Naive B cell (primary cell): ENCODE data around the gene MRNIP. TPM values are rescaled to one million over a fixed set of nuclear protein-coding genes. Genes with fewer than 3 reads are reported as not detected.

Source experiments
- ATAC-seq, 2 donors: fragments of 150-1000 bp; cut with Tn5 transposase; 2 replicates each; pipeline ENCODE4 v1.10.0; 2021; ENCODE audit warnings: low read depth in 2 of 2, mild to moderate bottlenecking in 2 of 2, moderate library complexity in 2 of 2
- DNase-seq: peaks from one replicate; pipeline ENCODE4 v3.0.0; 2022
- H3K27ac Mint-ChIP-seq, 6 donors: one replicate each; pipeline ENCODE4 v1.8.0; 2020 to 2022; ENCODE audit warnings: mild to moderate bottlenecking in 6 of 6, mixed read lengths in 6 of 6, moderate library complexity in 5 of 6, inconsistent platforms in 2 of 6
- H3K27me3 Mint-ChIP-seq, 3 donors: one replicate each; pipeline ENCODE4 v1.8.0; 2021 to 2022; ENCODE audit warnings: mixed read lengths in 3 of 3, mild to moderate bottlenecking in 1 of 3
- H3K36me3 Mint-ChIP-seq, 2 donors: one replicate each; pipeline ENCODE4 v1.8.0; 2020 to 2022; ENCODE audit warnings: mixed read lengths in 2 of 2, inconsistent platforms in 1 of 2, mild to moderate bottlenecking in 1 of 2
- H3K4me1 Mint-ChIP-seq, 3 donors: one replicate each; pipeline ENCODE4 v1.8.0; 2020 to 2022; ENCODE audit warnings: mixed read lengths in 3 of 3, inconsistent platforms in 1 of 3, mild to moderate bottlenecking in 1 of 3, moderate library complexity in 1 of 3
- H3K4me3 Mint-ChIP-seq, 8 donors: one replicate each; pipeline ENCODE4 v1.8.0; 2020 to 2022; ENCODE audit warnings: mild to moderate bottlenecking in 8 of 8, mixed read lengths in 8 of 8, moderate library complexity in 8 of 8, inconsistent platforms in 2 of 8
- H3K9me3 Mint-ChIP-seq, 7 donors: one replicate each; pipeline ENCODE4 v1.8.0; 2020 to 2022; ENCODE audit warnings: mixed read lengths in 7 of 7, mild to moderate bottlenecking in 5 of 7, inconsistent platforms in 2 of 7, moderate library complexity in 1 of 7
- polyA plus RNA-seq, 6 donors: library from polyadenylated mRNA; unstranded; fragments of 300-500 nt; fragmentation: Illumina TruSeq; gene quantifications; one replicate each; pipeline ENCODE4 v1.2.3, GENCODE V29; 2021; ENCODE audit warnings: low read depth in 6 of 6

Gene MRNIP
- polyA plus RNA-seq, 6 donors from 2014 or later, result 4.4 to 21.2 (median 16.6) TPM

DNA sequence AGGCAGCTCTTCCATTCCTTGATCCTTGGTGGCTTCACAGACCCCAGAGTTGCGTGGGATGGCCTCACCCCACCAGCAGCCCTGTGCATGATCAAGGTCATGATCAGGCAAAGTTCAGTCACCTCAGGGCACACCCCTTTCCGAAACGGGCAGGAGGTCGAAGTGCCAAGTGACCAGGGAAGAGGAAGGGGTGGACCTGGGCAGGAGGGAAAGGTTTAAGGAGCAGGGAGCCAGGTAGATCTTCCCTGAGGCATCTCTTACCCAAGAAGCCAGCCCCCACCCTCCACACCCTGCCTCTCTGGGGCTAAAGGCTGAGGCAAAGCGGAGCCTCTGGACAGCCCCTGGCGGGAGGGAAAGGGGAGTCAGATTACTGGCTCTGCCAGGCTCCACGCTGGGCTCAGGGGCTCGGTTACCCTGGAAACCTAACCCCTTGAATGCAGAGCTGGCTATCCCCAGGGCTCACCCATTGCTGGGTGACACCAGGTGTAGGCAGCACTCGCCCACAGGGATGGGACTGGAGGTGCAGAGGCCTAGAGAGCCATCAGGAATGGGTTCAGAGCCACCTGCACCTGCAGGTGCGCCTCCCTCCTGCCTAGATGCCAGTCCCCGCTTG, 55.6 kb downstream of the MRNIP start:
- ATAC-seq (no peak), DNase-seq (no peak)
- H3K36me3 Mint-ChIP-seq, result peaks cover 0 to 13% of the 10 kb centered on the region in 2 donors
- no peaks in the 10 kb centered on the region for H3K9me3 Mint-ChIP-seq
- peaks cover 26 to 37% (median 31%) of the 10 kb centered on the region in 3 donors for H3K4me1 Mint-ChIP-seq
- H3K4me3 Mint-ChIP-seq, result peak overlapping the region in 2 of 8 donors; percentile 16 to 81
- peak overlapping the region in 2 of 6 donors; percentile 21 to 57 for H3K27ac Mint-ChIP-seq
- no peaks in the 10 kb centered on the region for H3K27me3 Mint-ChIP-seq

GRCh38 chr5:179802207-179802883, 56.3 kb downstream of the MRNIP start:
- Mint-ChIP-seq H3K27me3 (no peaks in the 10 kb centered on the region), H3K36me3 (peaks cover 0 to 13% of the 10 kb centered on the region in 2 donors), H3K27ac (peak overlapping the region in 1 of 6 donors; percentile 32), H3K4me3 (peak overlapping the region in 3 of 8 donors; percentile 16 to 72 (median 60)), H3K9me3 (no peaks in the 10 kb centered on the region), H3K4me1 (peaks cover 26 to 37% (median 31%) of the 10 kb centered on the region in 3 donors)
- no peak for DNase-seq
- ATAC-seq, result no peak

DNA sequence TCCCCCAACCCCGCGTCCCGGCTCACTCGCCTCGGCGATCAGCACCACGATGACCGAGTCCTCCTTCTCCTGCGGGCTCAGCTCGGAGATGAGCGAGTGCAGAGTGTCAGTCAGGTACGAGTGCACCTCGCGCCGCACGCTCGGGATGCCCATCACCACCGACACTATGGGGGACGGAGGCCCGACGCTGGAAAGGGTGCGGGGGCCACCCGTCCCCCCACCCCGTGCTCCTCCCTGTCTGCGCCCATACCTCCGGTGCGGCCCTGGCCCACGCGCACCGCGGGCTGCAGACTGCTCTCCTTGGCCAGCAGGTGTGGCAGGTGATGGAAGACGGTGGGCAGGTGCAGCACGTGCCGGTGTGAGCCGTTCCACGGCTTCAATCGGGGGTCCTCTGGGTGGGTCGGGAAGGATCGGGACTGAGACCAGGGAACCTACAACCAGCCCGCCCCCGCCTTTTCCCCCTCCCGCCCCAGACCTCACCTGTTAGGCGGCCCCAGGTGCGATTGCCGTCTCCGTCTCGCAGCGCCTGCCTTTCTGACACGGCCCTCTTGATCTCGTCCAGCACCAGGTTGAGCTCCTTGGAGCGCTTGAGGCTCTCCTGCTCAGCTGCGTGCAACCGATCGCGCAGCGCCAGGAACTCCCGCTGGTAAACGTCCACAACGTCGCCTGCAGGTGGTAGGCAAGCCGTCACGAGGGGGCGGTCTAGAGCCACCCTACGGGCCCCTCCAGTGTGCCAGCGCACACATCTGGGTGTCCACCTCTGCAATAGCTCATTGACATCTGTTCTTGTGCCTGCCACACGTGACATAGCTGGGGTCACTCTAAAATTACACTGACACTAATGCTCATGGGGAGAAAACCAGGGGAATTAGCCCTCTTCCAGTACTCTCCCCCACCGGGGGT, 57.1 kb downstream of the MRNIP start:
- peaks cover 32 to 44% (median 36%) of the 10 kb centered on the region in 3 donors for H3K4me1 Mint-ChIP-seq
- no peaks in the 10 kb centered on the region for H3K27me3 Mint-ChIP-seq
- H3K27ac Mint-ChIP-seq, result peak overlapping the region in 5 of 6 donors; percentile 59 to 92 (median 78)
- DNase-seq (peak; percentile 75), ATAC-seq (peak; percentile 52 to 59)
- peak overlapping the region in 4 of 8 donors; percentile 13 to 72 (median 60) for H3K4me3 Mint-ChIP-seq
- peaks cover 0 to 13% of the 10 kb centered on the region in 2 donors for H3K36me3 Mint-ChIP-seq
- no peaks in the 10 kb centered on the region for H3K9me3 Mint-ChIP-seq

DNA sequence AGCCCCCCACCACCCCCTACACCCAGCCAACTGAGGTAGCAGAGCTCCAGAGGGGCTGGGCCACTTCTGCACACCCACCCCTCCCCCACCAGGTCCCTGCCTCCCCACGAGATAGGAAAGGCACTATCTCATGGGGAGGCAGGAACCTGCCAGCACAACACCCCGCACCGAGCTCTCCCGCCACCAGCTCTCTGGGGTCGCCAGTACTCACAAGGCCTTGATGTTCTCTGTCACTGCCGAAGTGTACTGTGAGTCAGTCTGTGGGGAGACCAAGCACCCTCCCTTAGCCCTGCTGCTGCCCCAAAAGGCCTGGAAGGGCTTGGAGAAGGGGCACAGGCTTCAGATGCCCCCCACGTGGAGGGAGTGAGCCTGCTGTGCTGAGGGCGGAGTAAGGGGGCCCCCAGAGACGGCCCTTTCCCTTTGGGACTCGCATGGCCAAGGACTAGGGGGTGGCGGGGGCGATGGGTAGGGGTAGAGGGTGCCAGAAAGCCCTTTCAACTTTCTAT, 57.9 kb downstream of the MRNIP start:
- H3K27ac Mint-ChIP-seq, result no peak overlapping the region
- ATAC-seq (no peak), DNase-seq (no peak)
- H3K4me3 Mint-ChIP-seq, result no peak overlapping the region
- H3K27me3 Mint-ChIP-seq, result no peaks in the 10 kb centered on the region
- H3K4me1 Mint-ChIP-seq, result peaks cover 32 to 45% (median 37%) of the 10 kb centered on the region in 3 donors
- peaks cover 0 to 13% of the 10 kb centered on the region in 2 donors for H3K36me3 Mint-ChIP-seq
- no peaks in the 10 kb centered on the region for H3K9me3 Mint-ChIP-seq

DNA sequence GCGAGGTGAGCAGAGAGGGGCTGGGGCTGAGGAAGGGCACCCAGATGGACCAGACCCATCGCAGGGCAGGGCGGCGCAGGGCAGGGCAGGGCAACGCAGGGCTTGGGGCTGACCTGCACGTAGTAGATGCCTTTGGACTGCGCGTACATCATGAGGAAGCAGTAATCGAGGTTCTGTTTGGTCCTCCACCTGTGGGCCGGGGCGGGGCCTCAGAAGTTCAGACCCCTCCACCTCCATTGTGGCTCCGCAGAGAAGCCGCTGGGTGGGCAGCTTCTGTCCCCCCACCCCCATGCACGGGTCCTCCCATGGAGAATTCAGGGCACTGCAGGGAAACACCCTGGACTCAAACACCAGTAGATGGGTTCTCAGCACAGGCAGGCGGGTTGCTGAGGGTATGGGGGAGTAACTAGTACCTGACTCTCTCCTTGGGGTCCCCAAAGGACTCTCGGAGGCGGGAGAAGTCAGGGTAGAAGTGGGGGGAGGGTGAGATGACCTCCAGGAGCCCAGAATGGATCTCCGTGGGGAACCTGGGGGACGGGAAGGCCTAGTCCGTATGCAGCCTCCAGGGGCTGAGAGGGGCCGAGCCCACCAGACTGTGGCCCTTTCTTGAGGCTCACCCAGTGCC, 58.4 kb downstream of the MRNIP start:
- Mint-ChIP-seq H3K27me3 (no peaks in the 10 kb centered on the region), H3K4me3 (no peak overlapping the region), H3K27ac (no peak overlapping the region), H3K9me3 (no peaks in the 10 kb centered on the region), H3K4me1 (peaks cover 29 to 41% (median 34%) of the 10 kb centered on the region in 3 donors), H3K36me3 (peaks cover 0 to 13% of the 10 kb centered on the region in 2 donors)
- DNase-seq (no peak), ATAC-seq (no peak)

DNA sequence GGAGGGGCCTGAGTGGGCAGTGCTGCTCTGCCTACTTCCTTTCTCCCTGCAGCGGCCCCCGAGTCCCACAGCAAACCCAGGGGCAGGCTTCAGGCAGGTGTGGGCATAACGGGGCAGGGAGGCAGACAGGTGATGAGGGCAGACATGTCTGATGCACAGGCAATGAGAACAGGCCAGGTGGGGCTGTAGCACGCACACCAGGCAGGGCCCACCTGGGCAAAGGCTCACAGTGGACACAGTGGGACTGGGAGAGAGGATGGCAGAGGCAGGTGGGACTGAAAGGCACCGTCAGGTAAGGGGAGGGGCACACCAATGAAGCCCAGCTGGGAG, 59.0 kb downstream of the MRNIP start:
- H3K36me3 Mint-ChIP-seq, result peaks cover 0 to 13% of the 10 kb centered on the region in 2 donors
- peak overlapping the region in 1 of 8 donors; percentile 73 for H3K4me3 Mint-ChIP-seq
- no peak overlapping the region for H3K27ac Mint-ChIP-seq
- DNase-seq, result no peak
- H3K27me3 Mint-ChIP-seq, result no peaks in the 10 kb centered on the region
- H3K9me3 Mint-ChIP-seq, result no peaks in the 10 kb centered on the region
- ATAC-seq, result no peak
- peaks cover 27 to 37% (median 33%) of the 10 kb centered on the region in 3 donors for H3K4me1 Mint-ChIP-seq

- Mint-ChIP-seq H3K4me1 (peaks cover 25 to 37% (median 33%) of the 10 kb centered on the region in 3 donors), H3K9me3 (no peaks in the 10 kb centered on the region), H3K4me3 (peak overlapping the region in 2 of 8 donors; percentile 73 to 79)
These were observed 59.6 kb downstream of the MRNIP start for GRCh38 chr5:179798771-179799643.

GRCh38 chr5:179798144-179798770, 60.4 kb downstream of the MRNIP start:
- Mint-ChIP-seq H3K27me3 (no peaks in the 10 kb centered on the region), H3K27ac (peak overlapping the region in 1 of 6 donors; percentile 54), H3K4me1 (peaks cover 26 to 37% (median 34%) of the 10 kb centered on the region in 3 donors), H3K9me3 (no peaks in the 10 kb centered on the region), H3K36me3 (peaks cover 0 to 13% of the 10 kb centered on the region in 2 donors), H3K4me3 (peak overlapping the region in 1 of 8 donors; percentile 25)
- no peak for DNase-seq
- no peak for ATAC-seq

More at GRCh38 chr5:179798771-179799643, 59.6 kb downstream of the MRNIP start:
- H3K36me3 Mint-ChIP-seq, result peaks cover 0 to 13% of the 10 kb centered on the region in 2 donors
- H3K27me3 Mint-ChIP-seq, result no peaks in the 10 kb centered on the region
- no peak overlapping the region for H3K27ac Mint-ChIP-seq
- DNase-seq (no peak), ATAC-seq (no peak)

- Mint-ChIP-seq H3K9me3 (no peaks in the 10 kb centered on the region), H3K27ac (peak overlapping the region in 1 of 6 donors; percentile 11), H3K36me3 (peaks cover 0 to 13% of the 10 kb centered on the region in 2 donors), H3K4me1 (peaks cover 29 to 39% (median 35%) of the 10 kb centered on the region in 3 donors), H3K27me3 (no peaks in the 10 kb centered on the region), H3K4me3 (peak overlapping the region in 2 of 8 donors; percentile 44 to 67)
- ATAC-seq (no peak), DNase-seq (no peak)
These were observed 60.9 kb downstream of the MRNIP start for GRCh38 chr5:179797741-179798140.

GRCh38 chr5:179796877-179797608, 61.6 kb downstream of the MRNIP start:
- no peaks in the 10 kb centered on the region for H3K27me3 Mint-ChIP-seq
- peak overlapping the region; percentile 67 to 86 (median 77) for H3K4me3 Mint-ChIP-seq
- peaks cover 0 to 13% of the 10 kb centered on the region in 2 donors for H3K36me3 Mint-ChIP-seq
- ATAC-seq (no peak), DNase-seq (no peak)
- peaks cover 30 to 39% (median 34%) of the 10 kb centered on the region in 3 donors for H3K4me1 Mint-ChIP-seq
- H3K27ac Mint-ChIP-seq, result peak overlapping the region in 4 of 6 donors; percentile 28 to 75 (median 62)
- H3K9me3 Mint-ChIP-seq, result no peaks in the 10 kb centered on the region
